HCT116 (cell line): ENCODE data around the gene AGGF1. TPM values are rescaled to one million over a fixed set of nuclear protein-coding genes. Genes with fewer than 3 reads are reported as not detected.

Experiments used
- ATAC-seq: fragments of 200-7000 bp; cut with Tn5 transposase; 2 replicates; pipeline ENCODE4 v1.9.1; 2020; ENCODE audit warnings: mild to moderate bottlenecking, moderate library complexity
- BruUV-seq: library from RNA; stranded (reverse); fragments of 400-500 nt; replicated peaks from 2 replicates; lab custom pipeline; 2021; lab: Mats Ljungman, UMichigan
- CTCF ChIA-PET: fragments of 300-600 bp; sonication (Branson Sonifier 250); formaldehyde crosslinking; loops from one replicate; lab custom pipeline; 2021; ENCODE audit warnings: antibody characterized with exemption; lab: Charles Lee
- POLR2A ChIA-PET: fragments of 300-600, 350-600 bp; sonication (Branson Sonifier 250); formaldehyde crosslinking; loops from one replicate; lab custom pipeline; 2021; ENCODE audit warnings: antibody characterized with exemption; lab: Charles Lee
- RAD21 ChIA-PET, 2 experiments: fragments of 300-600 bp; sonication (Branson Sonifier 250); formaldehyde crosslinking; loops; one replicate each; lab custom pipeline; 2023; ENCODE audit warnings: low total read pairs in 2 of 2; ENCODE audit not compliant: uncharacterized antibody in 2 of 2, unreplicated experiment in 2 of 2, low non-redundant PET in 1 of 2; lab: Charles Lee
- DNase-seq: peaks from one replicate; pipeline ENCODE4 v3.0.0-alpha.2; 2010; ENCODE audit warnings: low read depth, low spot score
- H2AFZ ChIP-seq: fragments of 200-600 bp; shearing (Covaris generic), sonication (generic); 2 replicates; pipeline ENCODE4 v1.6.1; 2017; ENCODE audit warnings: low read depth, mixed run types, mixed read lengths, antibody characterized with exemption, low read length; ENCODE audit not compliant: poor library complexity, severe bottlenecking
- H3K27ac ChIP-seq: 2 replicates; pipeline ENCODE4 v1.5.1; 2012; ENCODE audit warnings: low read depth, low read length
- H3K27me3 ChIP-seq: fragments of 200-600 bp; sonication (generic); 2 replicates; pipeline ENCODE4 v1.6.1; 2016; ENCODE audit warnings: mixed run types, low read length, mixed read lengths; ENCODE audit not compliant: insufficient read depth
- H3K36me3 ChIP-seq, 2 experiments: fragments of 200-500 bp in 1 of 2; fragments of 200-600 bp in 1 of 2; sonication (Bioruptor generic) in 1 of 2; sonication (generic) in 1 of 2; 2 replicates each; pipeline versions ENCODE4 v1.5.1 to v1.6.1; 2014 to 2016; ENCODE audit warnings: low read length in 2 of 2, inconsistent platforms in 1 of 2, mixed read lengths in 1 of 2, mixed run types in 1 of 2; ENCODE audit not compliant: insufficient read depth in 2 of 2, control insufficient read depth in 1 of 2
- H3K4me1 ChIP-seq, 2 experiments: fragments of 200-600 bp in 1 of 2; sonication (generic) in 1 of 2; 2 replicates each; pipeline versions ENCODE4 v1.5.1 to v1.6.1; 2012 to 2017; ENCODE audit warnings: low read length in 2 of 2, inconsistent platforms in 1 of 2, mild to moderate bottlenecking in 1 of 2, mixed read lengths in 1 of 2, mixed run types in 1 of 2, moderate library complexity in 1 of 2; ENCODE audit not compliant: insufficient read depth in 2 of 2, control insufficient read depth in 1 of 2
- H3K4me2 ChIP-seq: fragments of 200-600 bp; sonication (generic); 2 replicates; pipeline ENCODE4 v1.6.1; 2017; ENCODE audit warnings: mixed run types, low read length, mixed read lengths
- H3K4me3 ChIP-seq, 2 experiments: fragments of 200-600 bp in 1 of 2; sonication (generic) in 1 of 2; replicated peaks in 1 of 2; 2 replicates each; pipeline ENCODE4 v1.5.1; 2011 to 2016; ENCODE audit warnings: low read length in 2 of 2, control low read depth in 1 of 2, low read depth in 1 of 2, mild to moderate bottlenecking in 1 of 2, mixed read lengths in 1 of 2, mixed run types in 1 of 2
- H3K79me2 ChIP-seq: fragments of 200-600 bp; sonication (generic); 2 replicates; pipeline ENCODE4 v1.6.1; 2017; ENCODE audit warnings: mild to moderate bottlenecking, mixed run types, low read length, moderate library complexity, mixed read lengths; ENCODE audit not compliant: insufficient read depth
- H3K9ac ChIP-seq: fragments of 200-600 bp; sonication (generic); 2 replicates; pipeline ENCODE4 v1.6.1; 2016; ENCODE audit warnings: low read length, mixed read lengths
- H3K9me2 ChIP-seq: fragments of 200-600 bp; sonication (generic), shearing (Covaris generic); 2 replicates; pipeline ENCODE4 v1.6.1; 2017; ENCODE audit warnings: mixed run types, mild to moderate bottlenecking, moderate library complexity; ENCODE audit not compliant: insufficient read depth
- H3K9me3 ChIP-seq, 2 experiments: fragments of 200-500 bp in 1 of 2; fragments of 200-600 bp in 1 of 2; sonication (Bioruptor generic) in 1 of 2; sonication (generic) in 1 of 2; 2 replicates each; pipeline ENCODE4 v1.6.1; 2014 to 2017; ENCODE audit warnings: low read length in 2 of 2, mixed read lengths in 2 of 2, inconsistent platforms in 1 of 2, low read depth in 1 of 2, mild to moderate bottlenecking in 1 of 2, mixed run types in 1 of 2, moderate library complexity in 1 of 2; ENCODE audit not compliant: control insufficient read depth in 1 of 2, insufficient read depth in 1 of 2
- H4K20me1 ChIP-seq: fragments of 200-600 bp; sonication (generic), shearing (Covaris generic); 2 replicates; pipeline ENCODE4 v1.6.1; 2017; ENCODE audit warnings: mixed run types, mild to moderate bottlenecking, moderate library complexity; ENCODE audit not compliant: insufficient read depth
- FOSL1 ChIP-seq: IDR thresholded peaks from 2 replicates; pipeline ENCODE4 v1.6.1; 2012; ENCODE audit warnings: low read depth
- POLR2AphosphoS5 ChIP-seq: IDR thresholded peaks from 2 replicates; pipeline ENCODE4 v1.6.1; 2011; ENCODE audit warnings: mild to moderate bottlenecking, low read depth, low read length, moderate library complexity
- RAD21 ChIP-seq: IDR thresholded peaks from 2 replicates; pipeline ENCODE4 v1.6.1; 2012; ENCODE audit warnings: low read depth, mild to moderate bottlenecking
- TCF7L2 ChIP-seq: IDR thresholded peaks from 2 replicates; pipeline ENCODE4 v1.7.0; 2011; ENCODE audit warnings: borderline replicate concordance, inconsistent platforms; ENCODE audit not compliant: insufficient read depth, insufficient read length; ENCODE audit errors: extremely low read depth
- YY1 ChIP-seq: IDR thresholded peaks from 2 replicates; pipeline ENCODE4 v1.6.1; 2011; ENCODE audit warnings: low read length, low read depth, moderate library complexity, mild to moderate bottlenecking; ENCODE audit not compliant: insufficient replicate concordance; ENCODE audit errors: extremely low read depth
- intact Hi-C: fragments of 100-400 bp; cut with micrococcal nuclease; formaldehyde crosslinking; loops from 2 replicates; pipeline ENCODE4 v1.10.0; 2022
- total RNA-seq: library from RNA; stranded (reverse); gene quantifications from one replicate; pipeline ENCODE4 v1.2.1, GENCODE V29; 2021; ENCODE audit not compliant: unreplicated experiment
- TF ChIP-seq, protein P1 (sequence below): IDR thresholded peaks from 2 replicates; pipeline ENCODE4 v1.6.1; 2012; ENCODE audit warnings: low read depth
- TF ChIP-seq, protein P2 (sequence below): IDR thresholded peaks from 2 replicates; pipeline ENCODE4 v1.6.1; 2011; ENCODE audit warnings: mild to moderate bottlenecking, low read length, moderate library complexity; ENCODE audit not compliant: insufficient replicate concordance; ENCODE audit errors: extremely low read depth
- TF ChIP-seq, protein P3 (sequence below), 3 experiments: fragments of 200-600 bp in 1 of 3; sonication (generic) in 1 of 3; IDR thresholded peaks in 2 of 3; conservative IDR thresholded peaks in 1 of 3; 2 replicates each; pipeline ENCODE4 v1.5.1; 2012 to 2017; ENCODE audit warnings: low read depth in 2 of 3, low read length in 2 of 3, antibody characterized with exemption in 1 of 3, borderline replicate concordance in 1 of 3, control low read depth in 1 of 3, mild to moderate bottlenecking in 1 of 3, mixed read lengths in 1 of 3, mixed run types in 1 of 3, moderate library complexity in 1 of 3; ENCODE audit not compliant: insufficient read depth in 1 of 3
- TF ChIP-seq, protein P4 (sequence below): IDR thresholded peaks from 2 replicates; pipeline ENCODE4 v1.6.1; 2012

The AGGF1 gene
- total RNA-seq, 1 experiment from 2014 or later, result 22.2 TPM

DNA sequence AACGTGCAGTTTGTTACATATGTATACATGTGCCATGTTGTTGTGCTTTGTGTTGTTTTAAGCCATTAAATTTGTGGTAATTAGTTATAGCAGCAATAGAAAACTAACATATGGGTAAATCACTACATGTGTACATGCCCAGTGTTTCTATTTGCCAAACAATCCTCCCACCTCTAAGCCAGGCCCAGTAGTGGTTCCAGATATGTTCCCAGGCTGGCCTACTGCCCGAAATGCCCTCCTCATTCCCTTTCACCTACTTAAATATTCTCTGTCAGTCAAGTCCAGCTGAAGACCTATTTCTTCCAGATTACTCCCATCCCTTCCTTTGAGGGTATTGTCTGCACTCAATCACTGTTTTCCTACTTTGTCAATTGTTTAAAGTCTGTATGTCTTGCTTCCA, 24.1 kb upstream of the AGGF1 start:
- CTCF ChIA-PET, result no interaction called here
- POLR2A ChIA-PET, result no interaction called here
- no peak overlapping the region for H3K4me2 ChIP-seq

DNA sequence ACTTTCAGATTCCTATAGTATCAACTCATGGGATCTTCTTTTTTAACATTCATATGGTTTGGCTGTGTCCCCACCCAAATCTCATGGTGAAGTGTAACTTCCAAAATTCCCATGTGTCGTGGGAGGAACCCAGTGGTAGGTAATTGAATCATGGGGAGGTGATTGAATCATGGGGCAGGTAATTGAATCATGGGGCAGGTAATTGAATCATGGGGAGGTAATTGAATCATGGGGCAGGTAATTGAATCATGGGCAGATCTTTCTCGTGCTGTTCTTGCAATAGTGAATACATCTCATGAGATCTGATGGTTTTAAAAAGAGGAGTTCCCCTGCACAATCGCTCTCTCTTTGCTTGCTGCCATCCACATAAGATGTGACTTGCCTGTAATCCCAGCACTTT, 21.8 kb upstream of the AGGF1 start:
- Histone ChIP-seq H3K9me3 (no peaks in the 10 kb centered on the region), H3K79me2 (no peaks in the 10 kb centered on the region), H3K4me2 (no peak overlapping the region), H3K9ac (no peak overlapping the region), H4K20me1 (no peaks in the 10 kb centered on the region), H3K27ac (no peak overlapping the region), H2AFZ (no peak overlapping the region), H3K36me3 (no peaks in the 10 kb centered on the region), H3K9me2 (no peaks in the 10 kb centered on the region), H3K4me3 (no peak overlapping the region), H3K4me1 (peaks cover 0 to 5% of the 10 kb centered on the region in 2 experiments; a peak in 1 of 4 replicates), H3K27me3 (no peaks in the 10 kb centered on the region)
- no peak for DNase-seq
- no TSS peak for BruUV-seq
- POLR2A ChIA-PET, result no interaction called here
- RAD21 ChIA-PET, result no interaction called here
- no peak for ATAC-seq
- TF ChIP-seq, protein P1, sequence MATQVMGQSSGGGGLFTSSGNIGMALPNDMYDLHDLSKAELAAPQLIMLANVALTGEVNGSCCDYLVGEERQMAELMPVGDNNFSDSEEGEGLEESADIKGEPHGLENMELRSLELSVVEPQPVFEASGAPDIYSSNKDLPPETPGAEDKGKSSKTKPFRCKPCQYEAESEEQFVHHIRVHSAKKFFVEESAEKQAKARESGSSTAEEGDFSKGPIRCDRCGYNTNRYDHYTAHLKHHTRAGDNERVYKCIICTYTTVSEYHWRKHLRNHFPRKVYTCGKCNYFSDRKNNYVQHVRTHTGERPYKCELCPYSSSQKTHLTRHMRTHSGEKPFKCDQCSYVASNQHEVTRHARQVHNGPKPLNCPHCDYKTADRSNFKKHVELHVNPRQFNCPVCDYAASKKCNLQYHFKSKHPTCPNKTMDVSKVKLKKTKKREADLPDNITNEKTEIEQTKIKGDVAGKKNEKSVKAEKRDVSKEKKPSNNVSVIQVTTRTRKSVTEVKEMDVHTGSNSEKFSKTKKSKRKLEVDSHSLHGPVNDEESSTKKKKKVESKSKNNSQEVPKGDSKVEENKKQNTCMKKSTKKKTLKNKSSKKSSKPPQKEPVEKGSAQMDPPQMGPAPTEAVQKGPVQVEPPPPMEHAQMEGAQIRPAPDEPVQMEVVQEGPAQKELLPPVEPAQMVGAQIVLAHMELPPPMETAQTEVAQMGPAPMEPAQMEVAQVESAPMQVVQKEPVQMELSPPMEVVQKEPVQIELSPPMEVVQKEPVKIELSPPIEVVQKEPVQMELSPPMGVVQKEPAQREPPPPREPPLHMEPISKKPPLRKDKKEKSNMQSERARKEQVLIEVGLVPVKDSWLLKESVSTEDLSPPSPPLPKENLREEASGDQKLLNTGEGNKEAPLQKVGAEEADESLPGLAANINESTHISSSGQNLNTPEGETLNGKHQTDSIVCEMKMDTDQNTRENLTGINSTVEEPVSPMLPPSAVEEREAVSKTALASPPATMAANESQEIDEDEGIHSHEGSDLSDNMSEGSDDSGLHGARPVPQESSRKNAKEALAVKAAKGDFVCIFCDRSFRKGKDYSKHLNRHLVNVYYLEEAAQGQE, result no peak
- TF ChIP-seq YY1 (no peak), RAD21 (no peak), POLR2AphosphoS5 (no peak)
- TF ChIP-seq, protein P2, sequence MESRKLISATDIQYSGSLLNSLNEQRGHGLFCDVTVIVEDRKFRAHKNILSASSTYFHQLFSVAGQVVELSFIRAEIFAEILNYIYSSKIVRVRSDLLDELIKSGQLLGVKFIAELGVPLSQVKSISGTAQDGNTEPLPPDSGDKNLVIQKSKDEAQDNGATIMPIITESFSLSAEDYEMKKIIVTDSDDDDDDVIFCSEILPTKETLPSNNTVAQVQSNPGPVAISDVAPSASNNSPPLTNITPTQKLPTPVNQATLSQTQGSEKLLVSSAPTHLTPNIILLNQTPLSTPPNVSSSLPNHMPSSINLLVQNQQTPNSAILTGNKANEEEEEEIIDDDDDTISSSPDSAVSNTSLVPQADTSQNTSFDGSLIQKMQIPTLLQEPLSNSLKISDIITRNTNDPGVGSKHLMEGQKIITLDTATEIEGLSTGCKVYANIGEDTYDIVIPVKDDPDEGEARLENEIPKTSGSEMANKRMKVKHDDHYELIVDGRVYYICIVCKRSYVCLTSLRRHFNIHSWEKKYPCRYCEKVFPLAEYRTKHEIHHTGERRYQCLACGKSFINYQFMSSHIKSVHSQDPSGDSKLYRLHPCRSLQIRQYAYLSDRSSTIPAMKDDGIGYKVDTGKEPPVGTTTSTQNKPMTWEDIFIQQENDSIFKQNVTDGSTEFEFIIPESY, result no peak
- CTCF ChIA-PET, result no interaction called here
- intact Hi-C loops, result no loop called here

More for the DNA sequence above, 24.1 kb upstream of the AGGF1 start:
- intact Hi-C loops, result no loop called here
- H3K9me3 ChIP-seq, result no peaks in the 10 kb centered on the region
- H4K20me1 ChIP-seq, result no peaks in the 10 kb centered on the region
- no peaks in the 10 kb centered on the region for H3K9me2 ChIP-seq
- no peak for ATAC-seq
- no peaks in the 10 kb centered on the region for H3K36me3 ChIP-seq
- H3K27me3 ChIP-seq, result no peaks in the 10 kb centered on the region
- RAD21 ChIA-PET, result no interaction called here
- H2AFZ ChIP-seq, result no peak overlapping the region
- H3K9ac ChIP-seq, result no peak overlapping the region
- no peak for DNase-seq
- H3K79me2 ChIP-seq, result no peaks in the 10 kb centered on the region
- H3K27ac ChIP-seq, result no peak overlapping the region
- no TSS peak for BruUV-seq
- TF ChIP-seq RAD21 (no peak), FOSL1 (no peak), TCF7L2 (no peak), YY1 (no peak)
- TF ChIP-seq, protein P3, sequence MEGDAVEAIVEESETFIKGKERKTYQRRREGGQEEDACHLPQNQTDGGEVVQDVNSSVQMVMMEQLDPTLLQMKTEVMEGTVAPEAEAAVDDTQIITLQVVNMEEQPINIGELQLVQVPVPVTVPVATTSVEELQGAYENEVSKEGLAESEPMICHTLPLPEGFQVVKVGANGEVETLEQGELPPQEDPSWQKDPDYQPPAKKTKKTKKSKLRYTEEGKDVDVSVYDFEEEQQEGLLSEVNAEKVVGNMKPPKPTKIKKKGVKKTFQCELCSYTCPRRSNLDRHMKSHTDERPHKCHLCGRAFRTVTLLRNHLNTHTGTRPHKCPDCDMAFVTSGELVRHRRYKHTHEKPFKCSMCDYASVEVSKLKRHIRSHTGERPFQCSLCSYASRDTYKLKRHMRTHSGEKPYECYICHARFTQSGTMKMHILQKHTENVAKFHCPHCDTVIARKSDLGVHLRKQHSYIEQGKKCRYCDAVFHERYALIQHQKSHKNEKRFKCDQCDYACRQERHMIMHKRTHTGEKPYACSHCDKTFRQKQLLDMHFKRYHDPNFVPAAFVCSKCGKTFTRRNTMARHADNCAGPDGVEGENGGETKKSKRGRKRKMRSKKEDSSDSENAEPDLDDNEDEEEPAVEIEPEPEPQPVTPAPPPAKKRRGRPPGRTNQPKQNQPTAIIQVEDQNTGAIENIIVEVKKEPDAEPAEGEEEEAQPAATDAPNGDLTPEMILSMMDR (IDR thresholded peaks at IDR 0.05 in 2 of 3, conservative IDR thresholded peaks at IDR 0.05 in 1 of 3; ENCODE audit: borderline replicate concordance in 1 of 3, insufficient read depth in 1 of 3, low read depth in 2 of 3, low read length in 2 of 3), result no peak
- TF ChIP-seq, protein P4, sequence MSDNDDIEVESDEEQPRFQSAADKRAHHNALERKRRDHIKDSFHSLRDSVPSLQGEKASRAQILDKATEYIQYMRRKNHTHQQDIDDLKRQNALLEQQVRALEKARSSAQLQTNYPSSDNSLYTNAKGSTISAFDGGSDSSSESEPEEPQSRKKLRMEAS, result no peak
- H3K4me3 ChIP-seq, result no peak overlapping the region
- no peaks in the 10 kb centered on the region for H3K4me1 ChIP-seq
